ENCODE data around the gene PCDHGA1.

PCDHGA1 gene

DNA sequence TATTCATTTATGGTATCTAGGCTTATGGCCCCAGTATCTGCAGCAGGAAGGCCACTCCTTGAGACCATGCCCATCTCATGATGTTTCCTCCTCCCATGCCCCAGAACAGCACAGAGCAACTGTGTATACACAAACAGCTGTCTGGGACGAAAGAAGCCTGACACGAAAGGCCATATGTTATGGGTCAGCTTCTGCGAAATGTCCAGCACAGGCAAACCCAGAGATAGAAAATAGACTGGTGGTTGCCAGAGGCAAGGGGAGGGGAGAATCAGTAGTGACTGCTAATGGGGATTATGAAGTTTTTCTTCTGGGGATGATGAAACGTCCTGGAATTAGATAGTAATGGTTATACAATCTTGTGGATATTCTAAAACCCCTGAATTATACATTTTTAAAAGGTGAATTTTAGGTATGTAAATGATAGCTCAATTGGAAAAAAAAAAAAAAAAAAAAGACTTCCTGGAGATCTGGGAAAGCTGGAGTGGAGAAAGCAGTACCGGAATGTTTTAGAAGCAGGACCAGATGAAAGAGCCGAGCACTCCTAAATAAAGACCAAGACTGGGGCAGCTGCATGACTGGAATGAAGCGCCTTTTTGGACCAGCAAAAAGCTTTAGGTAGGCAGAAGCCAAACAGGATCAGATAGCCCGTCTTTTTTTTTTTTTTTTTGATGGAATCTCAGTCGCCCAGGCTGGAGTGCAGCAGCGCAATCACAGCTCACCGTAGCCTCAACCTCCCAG, 187.7 kb downstream of the PCDHGA1 start:
- Histone ChIP-seq H3K4me3 (ENCODE audit: extremely low read depth, insufficient read depth, low read length, poor library complexity, severe bottlenecking) (no peak overlapping the region), H3K4me1 (ENCODE audit: control insufficient read depth, insufficient read depth, low read length, poor library complexity, severe bottlenecking) (peaks cover 81% of the 10 kb centered on the region), H3K9me3 (ENCODE audit: control insufficient read depth, low read length) (no peaks in the 10 kb centered on the region), H3K27ac (ENCODE audit: low read depth, low read length, severe bottlenecking) (peak overlapping the region; percentile 13), H3K36me3 (ENCODE audit: control insufficient read depth, insufficient read depth, low read length) (peaks cover 61% of the 10 kb centered on the region)
- 92 to 96% methylated on average over 7 to 9 of the region's 11 CpGs for WGBS, 2 experiments (ENCODE audit: insufficient coverage in 2 of 2)

DNA sequence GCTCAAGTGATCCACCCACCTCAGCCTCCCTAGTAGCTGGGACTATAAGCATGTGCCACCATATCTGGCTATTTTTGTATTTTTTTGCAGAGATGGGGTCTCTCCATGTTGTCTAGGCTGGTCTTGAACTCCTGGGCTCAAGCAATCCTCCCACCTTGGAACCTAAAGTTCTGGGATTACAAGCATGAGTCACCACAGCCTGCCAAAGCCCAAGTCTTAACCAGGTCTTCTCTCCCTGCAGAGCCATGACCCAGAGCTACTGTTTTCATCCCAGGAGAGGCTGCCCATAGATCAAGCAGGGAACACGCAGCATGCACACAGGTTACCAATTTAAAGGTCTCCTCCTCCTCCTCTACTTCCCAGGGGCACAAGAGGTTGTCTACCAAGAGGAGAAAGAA, 188.3 kb downstream of the PCDHGA1 start:
- WGBS, 2 experiments (ENCODE audit: insufficient coverage in 2 of 2): no CpG with 5 or more reads among the region's 1 CpG
- Histone ChIP-seq H3K36me3 (ENCODE audit: control insufficient read depth, insufficient read depth, low read length) (peaks cover 66% of the 10 kb centered on the region), H3K9me3 (ENCODE audit: control insufficient read depth, low read length) (no peaks in the 10 kb centered on the region), H3K4me3 (ENCODE audit: extremely low read depth, insufficient read depth, low read length, poor library complexity, severe bottlenecking) (no peak overlapping the region), H3K4me1 (ENCODE audit: control insufficient read depth, insufficient read depth, low read length, poor library complexity, severe bottlenecking) (peaks cover 81% of the 10 kb centered on the region), H3K27ac (ENCODE audit: low read depth, low read length, severe bottlenecking) (no peak overlapping the region)

GRCh38 chr5:141519605-141520565, 189.6 kb downstream of the PCDHGA1 start:
- Histone ChIP-seq H3K4me1 (ENCODE audit: control insufficient read depth, insufficient read depth, low read length, poor library complexity, severe bottlenecking) (peaks cover 79% of the 10 kb centered on the region), H3K36me3 (ENCODE audit: control insufficient read depth, insufficient read depth, low read length) (peaks cover 73% of the 10 kb centered on the region)

DNA sequence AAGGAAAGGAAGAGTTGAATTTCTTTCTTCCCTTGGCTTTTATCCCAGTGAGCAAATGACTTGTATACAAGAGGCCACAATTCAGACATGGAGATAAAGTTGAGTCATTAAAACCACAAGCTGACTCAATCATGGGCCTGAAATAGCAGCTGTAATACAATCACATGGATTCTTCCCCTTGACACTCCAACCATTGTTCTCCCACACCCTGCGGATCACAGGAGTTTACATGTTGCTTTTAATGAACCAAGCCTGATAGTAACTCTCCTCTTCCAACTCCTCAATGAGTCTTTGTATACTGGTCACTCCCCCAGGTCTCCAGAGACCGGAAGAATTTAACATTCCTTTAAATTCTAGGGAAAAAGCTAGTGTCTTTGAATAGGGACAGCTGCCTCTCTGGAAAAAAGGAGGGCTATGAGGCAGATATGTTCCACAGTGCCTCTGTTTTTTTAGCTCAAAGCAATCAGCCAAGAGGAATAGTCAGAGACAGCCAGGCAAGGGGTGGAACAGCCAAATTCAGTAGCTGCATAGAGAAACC, 191.0 kb downstream of the PCDHGA1 start:
- H3K9me3 ChIP-seq (ENCODE audit: control insufficient read depth, low read length): no peaks in the 10 kb centered on the region
- 43 to 45% methylated on average over 1 of the region's 2 CpGs for WGBS, 2 experiments (ENCODE audit: insufficient coverage in 2 of 2)
- H3K27ac ChIP-seq (ENCODE audit: low read depth, low read length, severe bottlenecking): peak overlapping the region; percentile 94
- H3K36me3 ChIP-seq (ENCODE audit: control insufficient read depth, insufficient read depth, low read length): peaks cover 68% of the 10 kb centered on the region
- H3K4me3 ChIP-seq (ENCODE audit: extremely low read depth, insufficient read depth, low read length, poor library complexity, severe bottlenecking): no peak overlapping the region
- H3K4me1 ChIP-seq (ENCODE audit: control insufficient read depth, insufficient read depth, low read length, poor library complexity, severe bottlenecking): peaks cover 74% of the 10 kb centered on the region

More at GRCh38 chr5:141519605-141520565, 189.6 kb downstream of the PCDHGA1 start:
- Histone ChIP-seq H3K27ac (ENCODE audit: low read depth, low read length, severe bottlenecking) (peak overlapping the region; percentile 94), H3K9me3 (ENCODE audit: control insufficient read depth, low read length) (no peaks in the 10 kb centered on the region), H3K4me3 (ENCODE audit: extremely low read depth, insufficient read depth, low read length, poor library complexity, severe bottlenecking) (no peak overlapping the region)
- WGBS, 2 experiments (ENCODE audit: insufficient coverage in 2 of 2): 100% methylated on average over 1 of the region's 3 CpGs

DNA sequence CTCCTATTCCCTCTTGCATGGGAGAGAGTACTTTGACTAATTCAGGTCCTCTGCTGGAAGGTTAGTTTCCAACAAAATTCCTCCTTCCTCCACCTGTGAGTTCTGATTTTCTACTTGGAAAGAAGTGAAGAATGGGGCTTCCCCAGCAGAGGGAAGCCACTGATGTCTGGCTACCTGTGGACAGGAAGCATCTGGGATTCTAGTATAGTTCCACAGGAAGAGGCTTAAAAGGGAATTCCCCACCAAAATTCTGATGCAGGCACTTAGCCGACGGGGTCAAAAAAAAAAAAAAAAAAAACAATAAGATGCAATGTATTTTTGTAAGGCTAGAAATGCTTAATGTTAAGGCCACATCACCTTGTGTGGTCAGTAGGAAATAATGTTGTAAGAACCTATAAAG, 192.0 kb downstream of the PCDHGA1 start:
- H3K4me3 ChIP-seq (ENCODE audit: extremely low read depth, insufficient read depth, low read length, poor library complexity, severe bottlenecking): no peak overlapping the region
- peaks cover 68% of the 10 kb centered on the region for H3K36me3 ChIP-seq (ENCODE audit: control insufficient read depth, insufficient read depth, low read length)
- no CpG with 5 or more reads among the region's 2 CpGs for WGBS, 2 experiments (ENCODE audit: insufficient coverage in 2 of 2)
- H3K27ac ChIP-seq (ENCODE audit: low read depth, low read length, severe bottlenecking): peak overlapping the region; percentile 94
- H3K4me1 ChIP-seq (ENCODE audit: control insufficient read depth, insufficient read depth, low read length, poor library complexity, severe bottlenecking): peaks cover 74% of the 10 kb centered on the region
- H3K9me3 ChIP-seq (ENCODE audit: control insufficient read depth, low read length): no peaks in the 10 kb centered on the region

DNA sequence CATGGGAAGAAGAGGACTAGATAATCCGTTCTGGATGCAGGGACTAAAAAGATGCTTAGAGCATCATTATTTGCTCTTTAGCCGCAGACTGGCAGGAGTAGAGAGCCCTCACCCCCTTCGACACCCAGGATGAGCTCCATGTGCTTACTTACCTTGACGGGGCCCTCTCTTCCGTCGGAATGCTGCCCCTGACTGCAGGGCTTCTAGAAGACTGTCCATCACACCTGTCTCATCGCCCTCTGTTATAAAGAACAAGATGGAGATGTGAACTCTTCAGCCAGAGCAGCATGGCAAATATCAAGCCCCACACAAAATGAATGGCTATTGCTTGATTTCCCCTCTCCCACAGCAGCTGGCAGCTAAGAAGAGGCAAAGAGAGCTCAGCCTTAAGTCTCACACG, 193.7 kb downstream of the PCDHGA1 start:
- peaks cover 59% of the 10 kb centered on the region for H3K4me1 ChIP-seq (ENCODE audit: control insufficient read depth, insufficient read depth, low read length, poor library complexity, severe bottlenecking)
- H3K9me3 ChIP-seq (ENCODE audit: control insufficient read depth, low read length): no peaks in the 10 kb centered on the region
- H3K36me3 ChIP-seq (ENCODE audit: control insufficient read depth, insufficient read depth, low read length): peaks cover 69% of the 10 kb centered on the region
- H3K27ac ChIP-seq (ENCODE audit: low read depth, low read length, severe bottlenecking): peak overlapping the region; percentile 26
- H3K4me3 ChIP-seq (ENCODE audit: extremely low read depth, insufficient read depth, low read length, poor library complexity, severe bottlenecking): no peak overlapping the region
- 96 to 97% methylated on average over 6 of the region's 8 CpGs for WGBS, 2 experiments (ENCODE audit: insufficient coverage in 2 of 2)

DNA sequence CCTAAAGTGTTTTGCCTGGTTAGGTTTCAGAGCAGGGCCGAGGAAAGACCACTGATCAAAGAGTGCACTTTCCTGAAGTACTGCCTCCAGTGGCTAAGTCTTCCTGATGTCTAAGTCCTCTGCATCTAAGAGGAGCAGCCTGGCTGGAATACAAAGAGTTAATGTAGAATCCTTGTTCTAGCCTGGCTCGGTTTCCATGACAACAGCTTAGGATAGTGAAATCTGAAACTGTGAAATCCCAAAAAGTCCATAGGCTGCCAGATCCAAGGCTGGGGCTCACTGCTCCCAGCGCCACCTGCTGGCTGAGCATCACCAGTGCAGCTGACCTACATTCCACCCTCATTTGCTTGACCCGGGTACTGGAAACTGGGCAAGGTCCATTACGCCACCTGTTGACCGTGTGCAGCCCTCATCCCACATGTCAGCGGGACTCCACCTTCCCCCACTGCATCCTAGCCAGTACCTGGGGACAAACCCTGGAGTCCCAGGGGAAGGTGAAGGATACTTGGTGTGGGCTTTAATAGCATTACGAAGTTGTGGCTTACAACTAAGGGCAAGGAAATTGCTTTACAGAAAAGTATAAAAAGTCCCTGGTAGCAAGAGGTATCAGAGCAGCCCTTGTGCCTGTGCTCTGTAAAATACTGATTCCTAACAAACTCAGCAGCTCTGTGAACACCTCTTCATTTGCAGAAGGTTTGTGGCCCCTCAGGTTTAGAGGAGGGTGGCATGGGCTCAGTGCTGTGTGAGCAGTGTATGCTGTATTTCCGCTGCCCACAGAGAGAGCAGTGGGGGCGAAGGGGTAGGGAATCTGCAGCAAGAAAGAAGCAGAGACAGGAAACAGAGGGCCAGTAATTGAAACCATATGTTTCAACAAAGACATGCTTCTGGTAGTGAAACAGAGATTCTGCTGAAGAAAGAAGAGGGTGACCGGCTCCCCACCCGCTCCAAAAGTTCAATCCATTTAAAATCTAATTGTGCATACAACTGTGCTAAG, 194.6 kb downstream of the PCDHGA1 start:
- Histone ChIP-seq H3K4me1 (ENCODE audit: control insufficient read depth, insufficient read depth, low read length, poor library complexity, severe bottlenecking) (peaks cover 53% of the 10 kb centered on the region), H3K9me3 (ENCODE audit: control insufficient read depth, low read length) (no peaks in the 10 kb centered on the region), H3K36me3 (ENCODE audit: control insufficient read depth, insufficient read depth, low read length) (peaks cover 68% of the 10 kb centered on the region), H3K27ac (ENCODE audit: low read depth, low read length, severe bottlenecking) (peak overlapping the region; percentile 89), H3K4me3 (ENCODE audit: extremely low read depth, insufficient read depth, low read length, poor library complexity, severe bottlenecking) (no peak overlapping the region)
- WGBS, 2 experiments (ENCODE audit: insufficient coverage in 2 of 2): 31 to 42% methylated on average over 6 to 9 of the region's 12 CpGs

DNA sequence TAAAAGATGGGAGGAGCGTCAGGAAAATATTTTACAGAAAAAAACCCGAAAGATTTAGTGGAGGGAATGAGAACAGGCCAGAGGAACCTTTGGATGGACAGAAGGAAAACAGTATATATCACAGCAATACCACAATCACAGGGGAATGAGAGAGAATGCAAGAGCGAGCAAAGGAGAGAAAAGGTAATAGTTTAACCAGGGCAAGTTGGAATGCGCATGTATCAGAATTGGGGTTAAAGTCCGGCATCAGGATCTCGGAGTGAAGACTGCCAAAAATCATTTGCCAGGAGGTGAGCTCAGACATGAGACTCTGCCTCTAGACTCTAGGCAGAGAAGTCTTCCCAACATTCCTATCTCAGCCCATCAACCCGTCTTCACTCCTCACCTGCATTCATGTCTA, 195.3 kb downstream of the PCDHGA1 start:
- 94 to 95% methylated on average over 3 to 7 of the region's 7 CpGs for WGBS, 2 experiments (ENCODE audit: insufficient coverage in 2 of 2)
- H3K27ac ChIP-seq (ENCODE audit: low read depth, low read length, severe bottlenecking): peak overlapping the region; percentile 89
- peaks cover 46% of the 10 kb centered on the region for H3K4me1 ChIP-seq (ENCODE audit: control insufficient read depth, insufficient read depth, low read length, poor library complexity, severe bottlenecking)
- no peak overlapping the region for H3K4me3 ChIP-seq (ENCODE audit: extremely low read depth, insufficient read depth, low read length, poor library complexity, severe bottlenecking)
- peaks cover 64% of the 10 kb centered on the region for H3K36me3 ChIP-seq (ENCODE audit: control insufficient read depth, insufficient read depth, low read length)
- no peaks in the 10 kb centered on the region for H3K9me3 ChIP-seq (ENCODE audit: control insufficient read depth, low read length)

GRCh38 chr5:141527426-141527825, 197.1 kb downstream of the PCDHGA1 start:
- Histone ChIP-seq H3K4me1 (ENCODE audit: control insufficient read depth, insufficient read depth, low read length, poor library complexity, severe bottlenecking) (peaks cover 31% of the 10 kb centered on the region), H3K9me3 (ENCODE audit: control insufficient read depth, low read length) (no peaks in the 10 kb centered on the region), H3K36me3 (ENCODE audit: control insufficient read depth, insufficient read depth, low read length) (peaks cover 77% of the 10 kb centered on the region), H3K27ac (ENCODE audit: low read depth, low read length, severe bottlenecking) (no peak overlapping the region), H3K4me3 (ENCODE audit: extremely low read depth, insufficient read depth, low read length, poor library complexity, severe bottlenecking) (no peak overlapping the region)
- 89 to 100% methylated on average over 1 of the region's 1 CpG for WGBS, 2 experiments (ENCODE audit: insufficient coverage in 2 of 2)
